K562 (cell line): ENCODE data around the gene LPCAT3. TPM values are rescaled to one million over a fixed set of nuclear protein-coding genes. Genes with fewer than 3 reads are reported as not detected.

ENCODE experiments used
- ARID4B ChIP-seq: sonication (generic); formaldehyde crosslinking; IDR thresholded peaks from 2 replicates; pipeline ENCODE4 v1.8.0; 2022; ENCODE audit warnings: mild to moderate bottlenecking, missing genetic modification reagents
- ARNT ChIP-seq, 2 experiments: fragments of 450-650 bp; IDR thresholded peaks; 2 replicates each; pipeline ENCODE4 v1.6.1; 2016; ENCODE audit warnings: mild to moderate bottlenecking in 1 of 2
- POLR2AphosphoS5 ChIP-seq: IDR thresholded peaks from 2 replicates; pipeline ENCODE4 v1.6.1; 2011; ENCODE audit warnings: mild to moderate bottlenecking, low read depth, low read length, moderate library complexity; ENCODE audit not compliant: control insufficient read depth, insufficient read depth
- RCOR1 ChIP-seq, 2 experiments: IDR thresholded peaks; 2 replicates each; pipeline ENCODE4 v1.6.1; 2012; ENCODE audit warnings: low read depth in 2 of 2, low read length in 2 of 2, borderline replicate concordance in 1 of 2, improper control_type of control experiment in 1 of 2
- SNAPC5 ChIP-seq: fragments of 250-450 bp; sonication (Bioruptor Pico); IDR thresholded peaks from 2 replicates; pipeline ENCODE4 v1.8.0; 2021; ENCODE audit warnings: moderate library complexity, mild to moderate bottlenecking, inconsistent platforms
- TOE1 ChIP-seq, 2 experiments: fragments of 450-650 bp in 1 of 2; sonication (generic) in 1 of 2; formaldehyde crosslinking in 1 of 2; IDR thresholded peaks; 2 replicates each; pipeline versions ENCODE4 v1.7.1 to v1.8.0; 2016 to 2022; ENCODE audit warnings: borderline replicate concordance in 2 of 2, mild to moderate bottlenecking in 2 of 2, antibody characterized with exemption in 1 of 2, inconsistent platforms in 1 of 2, low read depth in 1 of 2, missing genetic modification reagents in 1 of 2, moderate library complexity in 1 of 2
- ZBTB40 ChIP-seq, 2 experiments: fragments of 450-650 bp in 1 of 2; sonication (generic) in 1 of 2; formaldehyde crosslinking in 1 of 2; IDR thresholded peaks; 2 replicates each; pipeline versions ENCODE4 v1.7.1 to v1.9.0; 2016 to 2022; ENCODE audit warnings: inconsistent platforms in 1 of 2, mild to moderate bottlenecking in 1 of 2, missing genetic modification reagents in 1 of 2
- ZNF12 ChIP-seq: sonication (generic); formaldehyde crosslinking; IDR thresholded peaks from 2 replicates; pipeline ENCODE4 v1.4.0; 2020; ENCODE audit warnings: mild to moderate bottlenecking, missing genetic modification reagents
- ZNF239 ChIP-seq: fragments of 250-450 bp; sonication (Bioruptor Pico); IDR thresholded peaks from 2 replicates; pipeline ENCODE4 v1.4.0; 2020; ENCODE audit warnings: mild to moderate bottlenecking
- ZNF699 ChIP-seq: fragments of 250-450 bp; sonication (Bioruptor Pico); IDR thresholded peaks from 2 replicates; pipeline ENCODE4 v1.8.0; 2021; ENCODE audit warnings: mild to moderate bottlenecking, moderate library complexity; ENCODE audit not compliant: insufficient replicate concordance
- polyA plus RNA-seq, 8 experiments: library from polyadenylated mRNA; depleted of rRNA in 4 of 8; stranded (reverse) in 5 of 8; unstranded in 3 of 8; fragments of >200 nt; fragmentation: Nextera tagmentation in 2 of 8; fragmentation: Illumina TruSeq in 1 of 8; extraction: Ambion mirVana in 2 of 8; extraction: Trizol in 1 of 8; gene quantifications; 2 replicates each; pipeline versions ENCODE4 v1.2.1 to v1.2.3, GENCODE V29; 2011 to 2014; ENCODE audit warnings: inconsistent platforms in 1 of 8, missing spikeins in 1 of 8
- total RNA-seq, 7 experiments: library from RNA; depleted of rRNA in 6 of 7; stranded (reverse); fragments of >200 nt in 6 of 7; fragmentation: Illumina TruSeq in 2 of 7; extraction: Trizol in 2 of 7; gene quantifications; 2 replicates each; pipeline versions ENCODE4 v1.2.1 to v1.2.3, GENCODE V29; 2011 to 2021; ENCODE audit warnings: low replicate concordance in 1 of 7

LPCAT3 gene
- total and polyA plus RNA-seq, 9 of the 15 experiments (the other 6 are each of a cell fraction or from before 2014, with no cell fraction given), result 4.9 to 52.5 (median 25.3) TPM

- TF ChIP-seq ZBTB40 (IDR thresholded peaks at IDR 0.05), result peak; percentile 74
- TF ChIP-seq ZBTB40 (CRISPR knock-in tag; IDR thresholded peaks at IDR 0.05), result no peak
- TF ChIP-seq POLR2AphosphoS5, result peak; percentile 24; the same call in 1 of the 2 replicates
- no peak; the same call in none of the 2 replicates for TF ChIP-seq ARID4B (CRISPR knock-in tag)
- peak; percentile 66; the same call in 1 of the 2 replicates for TF ChIP-seq TOE1 (IDR thresholded peaks at IDR 0.05; ENCODE audit: borderline replicate concordance)
- 0 out of 2 replicates have a peak, but pooled peaks have one; percentile 42 for TF ChIP-seq TOE1 (CRISPR knock-in tag; IDR thresholded peaks at IDR 0.05; ENCODE audit: borderline replicate concordance, low read depth)
- no peak for TF ChIP-seq ZNF699 (CRISPR knock-in tag)
- no peak for TF ChIP-seq ZNF12 (CRISPR knock-in tag)
- TF ChIP-seq RCOR1 (IDR thresholded peaks at IDR 0.05; ENCODE audit: borderline replicate concordance in 1 of 2, low read depth in 2 of 2, low read length in 2 of 2), result peak in 1 of 2 experiments; percentile 43; a peak in 1 of 4 replicates
- TF ChIP-seq SNAPC5 (CRISPR knock-in tag), result no peak
- TF ChIP-seq ARNT (IDR thresholded peaks at IDR 0.05), result no peak
- no peak for TF ChIP-seq ZNF239
These were observed 80.6 kb downstream of the LPCAT3 start (continued) for GRCh38 chr12:6937481-6938352.
